ENCODE data around the gene PPP4R2. TPM values are rescaled to one million over a fixed set of nuclear protein-coding genes. Genes with fewer than 3 reads are reported as not detected.

PPP4R2 gene
- total and polyA plus RNA-seq, 10 of the 15 experiments (the other 5 are each of a cell fraction or from before 2014, with no cell fraction given) = 16.7 to 83.4 (median 38.9) TPM

DNA sequence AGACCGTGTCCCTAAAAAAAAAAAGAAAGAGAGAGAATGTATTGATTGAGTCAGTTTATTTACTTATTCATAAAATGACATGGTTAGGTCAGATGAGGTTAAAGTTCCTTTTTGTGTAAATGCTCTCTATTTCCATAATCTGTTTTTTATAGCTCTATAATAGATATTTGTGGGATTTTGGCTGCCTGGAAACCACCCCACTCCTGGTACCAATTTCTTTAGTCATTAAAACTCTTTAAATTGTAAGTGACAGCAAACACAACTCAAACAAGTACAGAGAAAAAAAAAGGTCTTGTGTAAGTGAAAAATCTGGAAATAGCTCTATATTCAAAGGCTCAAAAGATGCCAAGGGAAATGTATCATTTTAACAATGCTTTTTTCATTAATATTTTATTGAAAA, 11.0 kb upstream of the PPP4R2 start (continued):
- TF ChIP-seq EP300 (IDR thresholded peaks at IDR 0.05; ENCODE audit: borderline replicate concordance in 1 of 2, control insufficient read depth in 1 of 2, low read depth in 2 of 2, low read length in 2 of 2) (no peak), SUZ12 (IDR thresholded peaks at IDR 0.05; ENCODE audit: unreplicated experiment) (no peak)
- TF ChIP-seq, protein P1, sequence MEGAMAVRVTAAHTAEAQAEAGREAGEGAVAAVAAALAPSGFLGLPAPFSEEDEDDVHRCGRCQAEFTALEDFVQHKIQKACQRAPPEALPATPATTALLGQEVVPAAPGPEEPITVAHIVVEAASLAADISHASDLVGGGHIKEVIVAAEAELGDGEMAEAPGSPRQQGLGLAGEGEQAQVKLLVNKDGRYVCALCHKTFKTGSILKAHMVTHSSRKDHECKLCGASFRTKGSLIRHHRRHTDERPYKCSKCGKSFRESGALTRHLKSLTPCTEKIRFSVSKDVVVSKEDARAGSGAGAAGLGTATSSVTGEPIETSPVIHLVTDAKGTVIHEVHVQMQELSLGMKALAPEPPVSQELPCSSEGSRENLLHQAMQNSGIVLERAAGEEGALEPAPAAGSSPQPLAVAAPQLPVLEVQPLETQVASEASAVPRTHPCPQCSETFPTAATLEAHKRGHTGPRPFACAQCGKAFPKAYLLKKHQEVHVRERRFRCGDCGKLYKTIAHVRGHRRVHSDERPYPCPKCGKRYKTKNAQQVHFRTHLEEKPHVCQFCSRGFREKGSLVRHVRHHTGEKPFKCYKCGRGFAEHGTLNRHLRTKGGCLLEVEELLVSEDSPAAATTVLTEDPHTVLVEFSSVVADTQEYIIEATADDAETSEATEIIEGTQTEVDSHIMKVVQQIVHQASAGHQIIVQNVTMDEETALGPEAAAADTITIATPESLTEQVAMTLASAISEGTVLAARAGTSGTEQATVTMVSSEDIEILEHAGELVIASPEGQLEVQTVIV (IDR thresholded peaks at IDR 0.05; ENCODE audit: borderline replicate concordance, partially characterized antibody) = no peak

DNA sequence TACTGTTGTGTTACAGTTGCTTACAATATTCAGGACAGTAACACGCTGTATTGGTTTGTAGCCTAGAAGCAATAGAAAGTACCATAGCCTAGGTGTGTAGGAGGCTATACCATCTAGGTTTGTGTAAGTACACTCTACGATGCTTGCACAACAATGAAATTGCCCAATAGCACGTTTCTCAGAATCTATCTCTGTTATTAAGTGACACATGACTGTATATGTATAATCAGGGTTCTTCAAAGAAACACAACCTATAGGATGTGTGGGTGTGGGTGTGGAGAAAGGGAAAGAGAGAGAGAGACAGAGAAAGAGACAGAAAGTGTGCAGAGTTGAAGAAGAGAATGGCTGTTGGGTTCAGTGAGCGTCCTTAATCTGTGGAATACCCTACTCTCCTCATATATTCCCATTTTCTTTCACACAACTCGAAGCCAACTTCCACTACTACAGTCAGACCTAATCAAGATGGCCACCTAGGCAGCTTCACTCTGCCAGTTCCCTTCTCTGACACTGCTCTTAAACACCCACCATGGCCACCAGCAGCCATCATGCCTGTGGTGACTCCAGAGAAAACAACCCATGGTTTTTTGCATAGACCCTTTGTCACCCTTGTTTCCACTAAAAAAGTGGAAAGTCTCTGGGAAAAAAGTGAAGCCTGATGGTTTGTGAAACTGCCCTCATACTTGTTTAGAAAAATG, 5.8 kb upstream of the PPP4R2 start:
- BruUV-seq (replicated peaks) = no TSS peak
- no peaks in the 10 kb centered on the region for H3K79me2 ChIP-seq (ENCODE audit: control insufficient read depth, insufficient read depth, low read length)
- H3K9me3 ChIP-seq (replicated peaks; ENCODE audit: control insufficient read depth, insufficient read depth, low read length) = no peaks in the 10 kb centered on the region
- H4K20me1 ChIP-seq (ENCODE audit: control insufficient read depth, insufficient read depth) = no peaks in the 10 kb centered on the region
- H3K27ac ChIP-seq (ENCODE audit: control insufficient read depth, insufficient read depth) = no peak overlapping the region
- ChIA-PET POLR2A (no interaction called here), CTCF (no interaction called here), RAD21 (ENCODE audit: unreplicated experiment) (no interaction called here), SMC1A (ENCODE audit: uncharacterized antibody, unreplicated experiment) (interaction anchor here (0.8 to 1.6 kb wide), 2 partner anchors 10 to 64 kb away, joined by 3 to 4 read pairs; no protein-coding TSS in a partner anchor)
- 33% methylated on average over 5 of the region's 5 CpGs for WGBS (ENCODE audit: insufficient coverage, insufficient replicate concordance, low lambda C conversion rate, missing lambda C conversion rate)
- no peaks in the 10 kb centered on the region for H3K27me3 ChIP-seq (replicated peaks in 1 of 2; ENCODE audit: control insufficient read depth in 2 of 2, insufficient read depth in 2 of 2, low read length in 1 of 2)
- no peak overlapping the region for H2AFZ ChIP-seq (ENCODE audit: control insufficient read depth, low read depth, low read length)
- intact Hi-C loops (cut with micrococcal nuclease; ENCODE audit: unreplicated experiment) = no loop called here
- H3K4me2 ChIP-seq (ENCODE audit: control insufficient read depth, insufficient read depth) = no peak overlapping the region
- H3K4me3 ChIP-seq = no peak overlapping the region
- in situ Hi-C loops (cut with MboI) = no loop called here
- TF ChIP-seq YY1 (IDR thresholded peaks at IDR 0.05; ENCODE audit: low read depth, low read length) = peak; percentile 58
- no peak for TF ChIP-seq SRF (IDR thresholded peaks at IDR 0.05; ENCODE audit: low read depth in 2 of 2, low read length in 2 of 2)
- TF ChIP-seq CBX3 (IDR thresholded peaks at IDR 0.05; ENCODE audit: borderline replicate concordance, low read depth) = no peak
- FAIRE-seq (no peak), ATAC-seq (no peak), DNase-seq (ENCODE audit: low read depth, low spot score) (no peak)
- H3K4me1 ChIP-seq (ENCODE audit: control insufficient read depth, insufficient read depth, low read length) = no peaks in the 10 kb centered on the region
- no peak overlapping the region for H3K9ac ChIP-seq (ENCODE audit: control insufficient read depth, insufficient read depth, low read length)
- no peaks in the 10 kb centered on the region for H3K36me3 ChIP-seq (ENCODE audit: control insufficient read depth in 2 of 2, insufficient read depth in 2 of 2, low read length in 1 of 2)
